ENCODE measurements around the gene PGS1.

DNA sequence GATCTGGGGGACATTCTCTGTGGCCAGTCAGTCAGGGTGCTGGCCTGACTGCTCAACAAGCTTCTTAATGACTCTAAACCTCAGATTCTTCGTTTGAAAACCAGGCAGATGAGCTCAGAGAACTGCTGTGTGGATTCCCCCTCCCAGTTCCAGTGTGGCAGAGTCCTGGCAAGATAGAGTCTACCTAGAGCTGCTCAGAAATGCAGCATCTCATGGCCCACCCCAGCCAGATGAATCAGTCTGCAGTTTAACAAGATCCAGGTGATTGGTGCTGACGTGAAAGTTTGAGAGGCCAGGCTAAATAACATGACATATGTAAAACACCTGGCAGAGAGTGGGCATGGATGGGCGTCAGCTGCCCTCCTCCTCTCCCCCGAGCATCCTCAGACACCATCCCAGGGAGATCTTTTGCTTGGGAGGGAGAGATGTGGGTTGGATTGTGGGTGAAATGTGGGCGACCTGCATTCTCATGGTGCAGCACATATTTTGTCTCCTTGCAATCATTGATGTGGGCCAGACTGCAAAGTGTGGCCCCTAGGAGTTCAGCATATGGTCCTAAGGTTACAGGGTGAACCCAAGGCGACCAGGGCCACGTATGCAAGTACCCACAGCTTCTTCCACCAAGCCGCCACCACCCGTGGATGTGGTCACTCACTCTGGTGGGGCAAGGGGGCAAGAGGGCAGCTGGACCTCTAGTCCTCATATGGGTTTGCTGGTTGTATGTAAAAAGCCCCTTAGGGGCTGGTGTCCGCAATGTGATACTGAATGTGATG is 38.1 kb upstream of the PGS1 start:
- TF ChIP-seq, protein P1, sequence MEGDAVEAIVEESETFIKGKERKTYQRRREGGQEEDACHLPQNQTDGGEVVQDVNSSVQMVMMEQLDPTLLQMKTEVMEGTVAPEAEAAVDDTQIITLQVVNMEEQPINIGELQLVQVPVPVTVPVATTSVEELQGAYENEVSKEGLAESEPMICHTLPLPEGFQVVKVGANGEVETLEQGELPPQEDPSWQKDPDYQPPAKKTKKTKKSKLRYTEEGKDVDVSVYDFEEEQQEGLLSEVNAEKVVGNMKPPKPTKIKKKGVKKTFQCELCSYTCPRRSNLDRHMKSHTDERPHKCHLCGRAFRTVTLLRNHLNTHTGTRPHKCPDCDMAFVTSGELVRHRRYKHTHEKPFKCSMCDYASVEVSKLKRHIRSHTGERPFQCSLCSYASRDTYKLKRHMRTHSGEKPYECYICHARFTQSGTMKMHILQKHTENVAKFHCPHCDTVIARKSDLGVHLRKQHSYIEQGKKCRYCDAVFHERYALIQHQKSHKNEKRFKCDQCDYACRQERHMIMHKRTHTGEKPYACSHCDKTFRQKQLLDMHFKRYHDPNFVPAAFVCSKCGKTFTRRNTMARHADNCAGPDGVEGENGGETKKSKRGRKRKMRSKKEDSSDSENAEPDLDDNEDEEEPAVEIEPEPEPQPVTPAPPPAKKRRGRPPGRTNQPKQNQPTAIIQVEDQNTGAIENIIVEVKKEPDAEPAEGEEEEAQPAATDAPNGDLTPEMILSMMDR (IDR thresholded peaks at IDR 0.05): no peak
- TF ChIP-seq POLR2A (IDR thresholded peaks at IDR 0.05): no peak
